Superior temporal gyrus (tissue), 1 donor: ENCODE data around the gene VPS16.

Source experiments
- DNase-seq: peaks from one replicate; pipeline ENCODE4 v3.0.0-alpha.2; 2016; ENCODE audit errors: extremely low spot score

Gene VPS16

GRCh38 chr20:2899243-2899642, 58.7 kb downstream of the VPS16 start:
- DNase-seq = no peak

GRCh38 chr20:2900845-2901592, 60.5 kb downstream of the VPS16 start:
- no peak for DNase-seq

- DNase-seq = no peak
Observed at GRCh38 chr20:2902291-2902690, 61.7 kb downstream of the VPS16 start.

GRCh38 chr20:2902818-2903217, 62.3 kb downstream of the VPS16 start:
- no peak for DNase-seq

GRCh38 chr20:2903686-2904085, 63.1 kb downstream of the VPS16 start:
- no peak for DNase-seq

- no peak for DNase-seq
Observed at GRCh38 chr20:2907519-2907918, 67.0 kb downstream of the VPS16 start.

- DNase-seq = no peak
Observed at GRCh38 chr20:2909953-2910352, 69.4 kb downstream of the VPS16 start.

GRCh38 chr20:2911200-2911599, 70.7 kb downstream of the VPS16 start:
- DNase-seq = no peak

- peak; percentile 56 for DNase-seq
Observed at GRCh38 chr20:2914160-2914559, 73.6 kb downstream of the VPS16 start.
